Heart left ventricle (tissue), 16 donors: Measurements from ENCODE around the gene IL22. TPM values are rescaled to one million over a fixed set of nuclear protein-coding genes. Genes with fewer than 3 reads are reported as not detected.
A peak's percentile ranks its signal among the peaks of the same experiment; 100 is the strongest.

Experiments
- ATAC-seq, 4 donors: fragments of 200-7000 bp; cut with Tn5 transposase; one replicate each; pipeline ENCODE4 v1.9.1; 2020 to 2022; ENCODE audit warnings: moderate library complexity in 4 of 4, mild to moderate bottlenecking in 3 of 4, moderate number of reproducible peaks in 1 of 4
- DNase-seq, 5 donors: peaks; one replicate each; pipeline ENCODE4 v3.0.0-alpha.2; 2020
- H3K27ac ChIP-seq, 12 donors: fragments of 200-600 bp; sonication (generic) in 4 of 12; one replicate each; pipeline versions ENCODE4 v1.5.0 to v1.8.0; 2016 to 2022; ENCODE audit warnings: mild to moderate bottlenecking in 2 of 12
- H3K27me3 ChIP-seq, 9 donors: fragments of 200-600 bp; sonication (generic) in 2 of 9; one replicate each; pipeline versions ENCODE4 v1.5.1 to v1.8.0; 2016 to 2022; ENCODE audit warnings: mild to moderate bottlenecking in 3 of 9
- H3K36me3 ChIP-seq, 9 donors: fragments of 200-600 bp; sonication (generic) in 2 of 9; one replicate each; pipeline versions ENCODE4 v1.5.0 to v1.8.0; 2018 to 2022; ENCODE audit warnings: mild to moderate bottlenecking in 2 of 9
- H3K4me1 ChIP-seq, 12 donors: fragments of 200-600 bp; sonication (generic) in 4 of 12; one replicate each; pipeline versions ENCODE4 v1.5.0 to v1.8.0; 2016 to 2022; ENCODE audit warnings: mild to moderate bottlenecking in 3 of 12
- H3K4me3 ChIP-seq, 12 donors: fragments of 200-600 bp; sonication (generic) in 4 of 12; one replicate each; pipeline versions ENCODE4 v1.5.0 to v1.8.0; 2017 to 2022; ENCODE audit warnings: mild to moderate bottlenecking in 9 of 12, moderate library complexity in 4 of 12
- H3K9me3 ChIP-seq, 12 donors: fragments of 200-600 bp; sonication (generic) in 4 of 12; one replicate each; pipeline versions ENCODE4 v1.5.0 to v1.8.0; 2016 to 2022; ENCODE audit warnings: mild to moderate bottlenecking in 1 of 12
- CTCF ChIP-seq, 12 donors: fragments of 200-600 bp; sonication (generic) in 4 of 12; IDR thresholded peaks; one replicate each; pipeline versions ENCODE4 v1.5.0 to v1.8.0; 2018 to 2022; ENCODE audit warnings: antibody characterized with exemption in 12 of 12, mild to moderate bottlenecking in 5 of 12
- POLR2A ChIP-seq, 2 donors: fragments of 450-650 bp; IDR thresholded peaks; one replicate each; pipeline ENCODE4 v1.6.1; 2017; ENCODE audit warnings: antibody characterized with exemption in 2 of 2, mild to moderate bottlenecking in 2 of 2, moderate library complexity in 2 of 2
- WGBS, 4 donors: extraction: QIAGEN DNeasy Blood & Tissue Kit in 2 of 4; methylation state at CpG; one replicate each; pipeline versions ENCODE4 v1.1.5 to v1.1.7; 2013 to 2018; 5-methylcytosine and 5-hydroxymethylcytosine counted together
- intact Hi-C, 10 donors: fragments of 100-400 bp; cut with DNase I; formaldehyde crosslinking; loops; one replicate each; pipeline versions ENCODE4 v1.11.1 to v1.14.2; 2022
- polyA plus RNA-seq, 2 donors: library from polyadenylated mRNA; stranded (reverse); fragments of 200-250 nt; gene quantifications; one replicate each; pipeline ENCODE4 v1.2.3, GENCODE V29; 2013
- total RNA-seq, 9 donors: library from RNA; depleted of rRNA in 2 of 9; stranded (reverse); fragments of >200 nt in 2 of 9; fragmentation: NEBNext Ultra II Directional in 3 of 9; extraction: Animal tissue kit (Norgen Biotek cat#: 25700) in 3 of 9; gene quantifications; one replicate each; pipeline versions ENCODE4 v1.1.0 to v1.2.4, GENCODE V29; 2016 to 2023
- donor health status: ischemic (EF 13 %, LVEDD 7.1; RV severe dilation, severe dysfunction).
- donor health status: healthy with polysubstance abuse.
- donor health status: DM: no; HTN: yes; CAD: no.
- donor health status: DM: no; HTN: no; CAD: no.
- donor health status: ischemic (EF 25% LVEDD 6.9; RV normal size, moderate dysfunction).
- donor health status: ischemic (EF 25% LVEDD 5.7; RV mildly dilated, moderate dysfunction).
- donor health status: healthy.
- donor health status: DM: yes; HTN: yes; CAD: no.
- donor health status: ischemic (EF 35%, LVEDD 5.7; RV mildly dilated, moderate dysfunction).
- donor health status: nonischemic (EF 11% LVEDD 7.7; RV severe dilation, severe dysfunction).
- donor health status: DM: yes; HTN: yes; CAD: no.
- donor health status: PGD.
- donor health status: ischemic (EF 29% LVEDD 5.4; RV normal size, mild dysfunction).
- donor health status: nonischemic (EF 23%, LVEDD 6.1; RV moderate dilation, normal function).

Gene IL22
- total and polyA plus RNA-seq, 11 donors = not detected

GRCh38 chr12:68237078-68237477, 16.3 kb downstream of the IL22 start:
- Histone ChIP-seq H3K9me3 (no peaks in the 10 kb centered on the region), H3K4me3 (peak overlapping the region in 9 of 12 donors; percentile 27 to 57 (median 46)), H3K27ac (peak overlapping the region in 8 of 12 donors; percentile 16 to 71 (median 36)), H3K36me3 (no peaks in the 10 kb centered on the region), H3K27me3 (no peaks in the 10 kb centered on the region), H3K4me1 (peaks cover 0 to 37% (median 12%) of the 10 kb centered on the region in 12 donors)
- WGBS, 4 donors = 65 to 73% (median 72%) methylated on average over 2 of the region's 2 CpGs
- intact Hi-C loops = loop anchor here in 2 of 10 donors (5.0 kb wide), 1 partner anchor 80 kb away; no protein-coding TSS in a partner anchor
- TF ChIP-seq POLR2A (IDR thresholded peaks at IDR 0.05) (no peak), CTCF (IDR thresholded peaks at IDR 0.05) (peak in 4 of 12 donors; percentile 7 to 34 (median 22))
- DNase-seq (no peak), ATAC-seq (peak in 2 of 4 donors; percentile 9 to 19)

GRCh38 chr12:68236421-68237059, 16.9 kb downstream of the IL22 start:
- H3K36me3 ChIP-seq = no peaks in the 10 kb centered on the region
- peak overlapping the region in 9 of 12 donors; percentile 16 to 71 (median 35) for H3K27ac ChIP-seq
- H3K4me3 ChIP-seq = peak overlapping the region in 10 of 12 donors; percentile 21 to 57 (median 44)
- intact Hi-C loops = loop anchor here in 2 of 10 donors (5.0 kb wide), 1 partner anchor 81 kb away; no protein-coding TSS in a partner anchor
- peaks cover 0 to 33% (median 12%) of the 10 kb centered on the region in 12 donors for H3K4me1 ChIP-seq
- DNase-seq = no peak
- peak in 2 of 4 donors; percentile 60 to 68 for ATAC-seq
- WGBS, 4 donors = 47 to 72% (median 61%) methylated on average over 8 of the region's 8 CpGs
- TF ChIP-seq POLR2A (IDR thresholded peaks at IDR 0.05) (no peak), CTCF (IDR thresholded peaks at IDR 0.05) (peak in 1 of 12 donors; percentile 9)
- H3K9me3 ChIP-seq = no peaks in the 10 kb centered on the region
- H3K27me3 ChIP-seq = no peaks in the 10 kb centered on the region

- 88 to 95% (median 92%) methylated on average over 2 of the region's 2 CpGs for WGBS, 4 donors
- H3K27me3 ChIP-seq = no peaks in the 10 kb centered on the region
- ATAC-seq = no peak
Measured at GRCh38 chr12:68235576-68235975, 17.8 kb downstream of the IL22 start.

More at GRCh38 chr12:68235576-68235975, 17.8 kb downstream of the IL22 start:
- Histone ChIP-seq H3K9me3 (no peaks in the 10 kb centered on the region), H3K4me3 (no peak overlapping the region), H3K27ac (no peak overlapping the region), H3K4me1 (peaks cover 0 to 27% (median 9%) of the 10 kb centered on the region in 12 donors), H3K36me3 (no peaks in the 10 kb centered on the region)
- TF ChIP-seq POLR2A (IDR thresholded peaks at IDR 0.05) = no peak
- TF ChIP-seq CTCF (IDR thresholded peaks at IDR 0.05) = no peak
- intact Hi-C loops = loop anchor here in 2 of 10 donors (5.0 kb wide), 1 partner anchor 82 kb away; no protein-coding TSS in a partner anchor
- DNase-seq = no peak
